NCI-H1436 treated with DMSO at 0.1 percent for 48 hours (cell line): ENCODE data around the gene TMEM202.
"Not testable (repeated sequence)": the region's sequence is repeated elsewhere in the genome, so short reads cannot be mapped to it uniquely, and the experiment has no call there.

ENCODE experiments used
- DNase-seq: peaks from one replicate; lab custom pipeline; 2025; lab: John Stamatoyannopoulos, UW

Gene TMEM202

GRCh38 chr15:72397796-72398588 lies at the start of gene TMEM202:
Gene TMEM202, plus strand, starts transcription at chr15:72398305. Its CDS starts 22 bp downstream, at chr15:72398327.
- no peak for DNase-seq

GRCh38 chr15:72353266-72353665 lies 44.8 kb upstream of the TMEM202 start:
- no peak for DNase-seq

GRCh38 chr15:72354496-72354895 lies 43.6 kb upstream of the TMEM202 start:
- DNase-seq = no peak

- DNase-seq = no peak
Observed at GRCh38 chr15:72358121-72358520, 40.0 kb upstream of the TMEM202 start.

- DNase-seq = no peak
Observed at GRCh38 chr15:72358650-72359171, 39.4 kb upstream of the TMEM202 start.

- DNase-seq = no peak
Observed at GRCh38 chr15:72361176-72361575, 36.9 kb upstream of the TMEM202 start.

- no peak for DNase-seq
Observed at GRCh38 chr15:72365844-72366243, 32.3 kb upstream of the TMEM202 start.

- DNase-seq = no peak
Observed at GRCh38 chr15:72368325-72368724, 29.8 kb upstream of the TMEM202 start.

- DNase-seq = no peak
Observed at GRCh38 chr15:72368899-72369298, 29.2 kb upstream of the TMEM202 start.

GRCh38 chr15:72369964-72370363 lies 28.1 kb upstream of the TMEM202 start:
- no peak for DNase-seq

GRCh38 chr15:72372361-72372760 lies 25.7 kb upstream of the TMEM202 start:
- DNase-seq = no peak

GRCh38 chr15:72375501-72375845 lies 22.6 kb upstream of the TMEM202 start:
- DNase-seq = no peak

- DNase-seq = peak; percentile 73
Observed at GRCh38 chr15:72375846-72376581, 22.1 kb upstream of the TMEM202 start, which contains the start of gene HEXA. Gene HEXA, minus strand, starts transcription at chr15:72376014. Its CDS starts 42 bp downstream, at chr15:72375972.

- no peak for DNase-seq
Observed at GRCh38 chr15:72377331-72377730, 20.8 kb upstream of the TMEM202 start.

GRCh38 chr15:72379106-72379505 lies 19.0 kb upstream of the TMEM202 start:
- DNase-seq = not testable (repeated sequence)

- no peak for DNase-seq
Observed at GRCh38 chr15:72379856-72380430, 18.2 kb upstream of the TMEM202 start.

- DNase-seq = no peak
Observed at GRCh38 chr15:72380743-72381142, 17.4 kb upstream of the TMEM202 start.

- DNase-seq = no peak
Observed at GRCh38 chr15:72382146-72382545, 16.0 kb upstream of the TMEM202 start.

- DNase-seq = no peak
Observed at GRCh38 chr15:72387741-72388140, 10.4 kb upstream of the TMEM202 start.

- DNase-seq = no peak
Observed at GRCh38 chr15:72389231-72389630, 8.9 kb upstream of the TMEM202 start.

- DNase-seq = not testable (repeated sequence)
Observed at GRCh38 chr15:72396331-72396730, 1.8 kb upstream of the TMEM202 start.

- DNase-seq = no peak
Observed at GRCh38 chr15:72398648-72399047, 543 bp downstream of the TMEM202 start.

- DNase-seq = no peak
Observed at GRCh38 chr15:72402726-72403125, 4.6 kb downstream of the TMEM202 start.
